Progenitor cell of endocrine pancreas (in vitro differentiated cells): ENCODE measurements around the gene POTEG. TPM values are rescaled to one million over a fixed set of nuclear protein-coding genes. Genes with fewer than 3 reads are reported as not detected.
"Not testable (repeated sequence)": the region's sequence is repeated elsewhere in the genome, so short reads cannot be mapped to it uniquely, and the experiment has no call there.

ENCODE experiments used
- DNase-seq: peaks from one replicate; pipeline ENCODE4 v3.0.0; 2021; ENCODE audit warnings: low spot score; ENCODE audit not compliant: unreplicated experiment
- H3K27ac Mint-ChIP-seq: 2 replicates; pipeline ENCODE4 v1.8.0; 2021; ENCODE audit warnings: mild to moderate bottlenecking, moderate library complexity, mixed read lengths
- H3K27me3 Mint-ChIP-seq: 2 replicates; pipeline ENCODE4 v1.8.0; 2021; ENCODE audit warnings: mixed read lengths
- H3K36me3 Mint-ChIP-seq: 2 replicates; pipeline ENCODE4 v1.8.0; 2022; ENCODE audit warnings: mixed read lengths; ENCODE audit not compliant: insufficient read depth
- H3K4me1 Mint-ChIP-seq: 2 replicates; pipeline ENCODE4 v1.8.0; 2021; ENCODE audit warnings: low read depth, mixed read lengths
- H3K4me3 Mint-ChIP-seq: 2 replicates; pipeline ENCODE4 v1.8.0; 2021; ENCODE audit warnings: low read depth, mild to moderate bottlenecking, moderate library complexity, mixed read lengths
- H3K9me3 Mint-ChIP-seq: 2 replicates; pipeline ENCODE4 v1.8.0; 2021; ENCODE audit warnings: low read depth, mixed read lengths
- total RNA-seq: library from RNA; stranded (reverse); gene quantifications from 2 replicates; pipeline ENCODE4 v1.2.1, GENCODE V29; 2021

Gene POTEG
- total RNA-seq, 1 donor from 2014 or later, result not detected

DNA sequence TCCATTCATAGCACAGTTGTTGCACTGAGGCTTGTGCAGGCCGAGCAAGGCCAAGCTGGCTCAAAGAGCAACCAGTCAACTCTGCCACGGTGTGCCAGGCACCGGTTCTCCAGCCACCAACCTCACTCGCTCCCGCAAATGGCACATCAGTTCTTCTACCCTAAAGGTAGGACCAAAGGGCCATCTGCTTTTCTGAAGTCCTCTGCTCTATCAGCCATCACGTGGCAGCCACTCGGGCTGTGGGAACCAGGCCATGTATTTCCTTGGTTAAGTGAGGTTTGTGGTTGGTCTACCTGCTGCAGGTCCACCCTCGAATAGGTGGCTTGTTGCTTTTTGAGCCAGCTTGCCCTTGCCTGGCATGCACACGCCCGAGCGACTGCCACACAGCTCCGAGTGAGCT, 39.4 kb downstream of the POTEG start:
- not testable (repeated sequence) for H3K9me3 Mint-ChIP-seq, H3K36me3 Mint-ChIP-seq, H3K4me1 Mint-ChIP-seq, H3K27ac Mint-ChIP-seq, H3K4me3 Mint-ChIP-seq, DNase-seq, H3K27me3 Mint-ChIP-seq

DNA sequence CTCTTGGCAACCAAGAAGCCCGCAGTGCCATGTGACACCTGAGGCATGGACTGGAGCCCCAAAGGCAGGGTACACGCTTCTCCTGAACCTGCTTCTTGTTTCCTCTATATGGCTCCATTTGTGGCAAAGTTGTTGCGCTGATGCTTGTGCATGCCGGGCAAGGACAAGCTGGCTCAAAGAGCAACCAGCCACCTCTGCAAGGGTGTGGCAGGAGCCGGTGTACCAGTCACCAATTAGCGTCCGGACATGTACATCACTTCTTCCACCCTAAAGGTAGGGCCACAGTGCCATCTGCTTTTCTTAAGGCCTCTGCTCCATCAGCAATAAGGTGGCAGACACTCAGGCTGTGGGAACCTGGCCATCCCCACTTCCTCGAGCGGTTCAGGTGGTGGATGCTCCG, 43.9 kb downstream of the POTEG start:
- H3K27me3 Mint-ChIP-seq, H3K4me1 Mint-ChIP-seq, H3K4me3 Mint-ChIP-seq, H3K9me3 Mint-ChIP-seq, DNase-seq, H3K36me3 Mint-ChIP-seq, H3K27ac Mint-ChIP-seq: not testable (repeated sequence)

DNA sequence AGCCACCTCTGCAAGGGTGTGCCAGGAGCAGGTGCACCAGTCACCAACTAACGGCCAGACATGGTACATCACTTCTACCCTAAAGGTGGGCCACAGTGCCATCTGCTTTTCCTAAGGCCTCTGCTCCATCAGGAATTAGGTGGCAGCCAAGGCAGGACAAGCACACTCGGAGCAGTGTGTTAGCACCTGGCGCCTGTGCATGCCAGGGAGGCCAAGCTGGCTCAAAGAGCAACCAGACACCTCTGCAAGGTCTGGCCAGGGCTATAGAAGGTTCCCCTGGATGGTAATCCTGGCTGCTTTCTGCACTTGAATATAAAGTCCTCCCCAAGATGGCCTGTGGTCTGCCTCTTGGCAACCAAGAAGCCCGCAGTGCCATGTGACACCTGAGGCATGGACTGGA, 45.4 kb downstream of the POTEG start:
- H3K4me3 Mint-ChIP-seq, H3K4me1 Mint-ChIP-seq, H3K27me3 Mint-ChIP-seq, H3K9me3 Mint-ChIP-seq, H3K27ac Mint-ChIP-seq, H3K36me3 Mint-ChIP-seq, DNase-seq: not testable (repeated sequence)

DNA sequence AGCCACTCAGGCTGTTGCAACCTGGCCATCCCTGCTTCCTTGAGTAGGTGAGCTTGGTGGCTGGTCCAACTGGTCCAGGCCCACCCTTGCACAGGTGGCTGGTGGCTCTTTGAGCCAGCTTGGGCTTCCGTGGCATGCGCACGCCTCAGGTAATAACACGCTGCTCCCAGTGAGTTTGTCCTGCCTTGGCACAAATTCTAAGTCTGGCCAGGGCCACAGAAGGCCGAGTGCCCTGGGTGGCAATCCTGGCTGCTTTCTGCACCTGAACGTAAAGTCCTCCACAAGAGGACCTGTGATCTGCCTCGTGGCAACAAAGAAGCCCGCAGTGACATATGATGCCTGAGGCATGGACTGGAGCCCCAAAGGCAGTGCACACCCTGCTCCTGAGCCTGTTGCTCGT, 47.1 kb downstream of the POTEG start:
- H3K4me3 Mint-ChIP-seq, DNase-seq, H3K4me1 Mint-ChIP-seq, H3K9me3 Mint-ChIP-seq, H3K36me3 Mint-ChIP-seq, H3K27ac Mint-ChIP-seq, H3K27me3 Mint-ChIP-seq: not testable (repeated sequence)

DNA sequence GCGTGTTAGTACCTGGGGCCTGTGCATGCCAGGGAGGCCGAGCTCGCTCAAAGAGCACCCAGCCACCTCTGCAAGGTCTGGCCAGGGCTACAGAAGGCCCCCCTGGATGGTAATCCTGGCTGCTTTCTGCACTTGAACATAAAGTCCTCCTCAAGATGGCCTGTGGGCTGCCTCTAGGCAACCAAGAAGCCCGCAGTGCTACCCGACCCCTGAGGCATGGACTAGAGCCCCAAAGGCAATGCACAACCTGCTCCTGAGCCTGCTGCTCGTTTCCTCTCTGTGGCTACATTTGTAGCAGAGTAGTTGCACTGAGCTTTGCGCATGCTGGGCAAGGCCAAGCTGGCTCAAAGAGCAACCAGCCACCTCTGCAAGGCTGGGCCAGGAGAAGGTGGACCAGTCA, 47.8 kb downstream of the POTEG start:
- not testable (repeated sequence) for H3K27me3 Mint-ChIP-seq, H3K36me3 Mint-ChIP-seq

DNA sequence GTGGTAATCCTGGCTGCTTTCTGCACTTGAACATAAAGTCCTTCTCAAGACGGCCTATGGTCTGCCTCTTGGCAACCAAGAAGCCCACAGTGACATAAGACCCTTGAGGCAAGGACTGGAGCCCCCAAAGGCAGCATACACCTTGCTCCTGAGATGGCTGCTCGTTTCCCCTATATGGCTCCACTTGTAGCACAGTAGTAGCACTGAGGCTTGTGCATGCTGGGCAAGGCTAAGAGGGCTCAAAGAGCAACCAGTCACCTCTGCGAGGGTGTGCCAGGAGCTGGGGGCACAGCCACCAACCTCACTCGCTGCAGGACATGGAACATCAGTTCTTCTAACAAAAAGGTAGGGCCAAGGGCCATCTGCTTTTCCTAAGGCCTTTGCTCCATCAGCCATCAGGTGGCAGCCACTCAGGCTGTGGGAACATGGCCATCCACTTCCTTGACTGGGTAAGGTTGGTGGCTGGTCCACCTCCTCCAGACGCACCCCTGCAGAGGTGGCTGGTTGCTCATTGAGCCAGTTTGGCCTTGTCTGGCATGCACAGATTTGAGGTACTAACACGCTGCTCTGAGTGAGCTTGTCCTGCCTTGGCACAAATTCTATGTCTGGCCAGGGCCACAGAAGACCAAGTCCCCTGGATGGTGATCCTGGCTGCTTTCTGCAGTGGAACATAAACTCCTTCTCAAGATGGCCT, 49.9 kb downstream of the POTEG start:
- not testable (repeated sequence) for H3K27me3 Mint-ChIP-seq, H3K9me3 Mint-ChIP-seq, H3K27ac Mint-ChIP-seq, H3K36me3 Mint-ChIP-seq, H3K4me3 Mint-ChIP-seq, H3K4me1 Mint-ChIP-seq, DNase-seq

More for the DNA sequence above, 47.8 kb downstream of the POTEG start:
- not testable (repeated sequence) for H3K4me3 Mint-ChIP-seq, H3K9me3 Mint-ChIP-seq, H3K4me1 Mint-ChIP-seq, H3K27ac Mint-ChIP-seq, DNase-seq

DNA sequence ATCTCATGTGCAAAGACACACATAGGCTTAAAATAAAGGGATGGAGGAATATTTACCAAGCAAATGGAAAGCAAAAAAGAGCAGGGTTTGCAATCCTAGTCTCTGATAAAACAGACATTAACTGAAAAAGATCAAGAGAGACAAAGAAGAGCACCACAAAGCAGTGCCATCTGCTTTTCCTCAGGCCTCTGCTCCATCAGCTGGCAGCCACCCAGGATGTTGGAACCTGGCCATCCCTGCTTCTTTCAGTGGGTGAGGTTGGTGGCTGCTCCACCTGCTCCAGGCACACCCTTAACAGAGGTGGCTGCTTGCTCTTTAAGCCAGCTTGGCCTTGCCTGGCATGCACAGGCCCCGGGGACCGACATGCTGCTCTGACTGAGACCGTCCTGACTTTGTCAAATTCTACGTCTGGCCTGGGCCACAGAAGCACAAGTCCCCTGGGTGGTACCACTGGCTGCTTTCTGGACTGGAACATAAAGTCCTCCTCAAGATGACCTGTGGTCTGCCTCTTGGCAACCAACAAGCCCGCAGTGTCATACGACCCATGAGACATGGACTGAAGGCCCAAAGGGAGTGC, 51.0 kb downstream of the POTEG start:
- H3K9me3 Mint-ChIP-seq, DNase-seq, H3K27me3 Mint-ChIP-seq, H3K36me3 Mint-ChIP-seq, H3K4me1 Mint-ChIP-seq, H3K27ac Mint-ChIP-seq, H3K4me3 Mint-ChIP-seq: not testable (repeated sequence)

DNA sequence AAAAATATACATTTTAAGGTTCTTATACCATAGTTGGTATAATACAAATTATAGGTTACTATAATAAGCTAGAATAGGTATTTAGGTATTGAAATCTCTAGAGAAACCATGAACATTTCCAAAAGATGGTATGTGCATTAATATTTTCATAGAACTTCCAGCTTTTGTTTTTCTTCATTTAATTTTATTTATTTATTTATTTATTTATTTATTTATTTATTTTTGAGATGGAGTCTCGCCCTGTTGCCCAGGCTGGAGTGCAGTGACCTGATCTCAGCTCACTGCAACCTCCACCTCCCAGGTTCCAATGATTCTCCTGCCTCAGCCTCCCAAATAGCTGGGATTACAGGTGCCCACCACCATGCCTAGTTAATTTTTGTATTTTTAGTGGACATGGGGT, 54.0 kb downstream of the POTEG start:
- not testable (repeated sequence) for H3K27me3 Mint-ChIP-seq, DNase-seq, H3K36me3 Mint-ChIP-seq, H3K4me1 Mint-ChIP-seq, H3K4me3 Mint-ChIP-seq, H3K27ac Mint-ChIP-seq
- peaks cover 17% of the 10 kb centered on the region for H3K9me3 Mint-ChIP-seq

DNA sequence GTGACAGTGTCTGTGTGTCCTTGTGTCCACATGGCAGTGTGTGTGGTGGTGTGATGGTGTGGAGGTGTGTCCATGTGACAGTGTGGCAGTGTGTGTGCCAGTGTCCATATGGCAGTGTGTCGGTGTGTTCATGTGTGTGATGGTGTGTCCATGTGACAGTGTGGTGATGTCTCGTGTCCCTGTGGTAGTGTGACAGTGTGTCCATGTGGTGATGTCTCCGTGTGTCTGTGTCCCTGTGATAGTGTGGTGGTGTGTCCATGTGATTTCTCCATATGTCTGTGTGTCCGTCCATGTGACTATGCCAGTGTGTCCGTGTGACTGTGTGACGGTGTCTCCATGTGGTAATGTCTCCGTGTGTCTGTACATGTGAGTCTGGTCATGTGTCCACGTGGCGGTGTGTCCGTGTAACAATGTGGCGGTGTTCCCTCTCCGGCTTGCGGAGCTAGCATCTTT, 59.7 kb downstream of the POTEG start:
- not testable (repeated sequence) for H3K27ac Mint-ChIP-seq, H3K36me3 Mint-ChIP-seq, H3K4me1 Mint-ChIP-seq, H3K4me3 Mint-ChIP-seq, H3K9me3 Mint-ChIP-seq, DNase-seq, H3K27me3 Mint-ChIP-seq

DNA sequence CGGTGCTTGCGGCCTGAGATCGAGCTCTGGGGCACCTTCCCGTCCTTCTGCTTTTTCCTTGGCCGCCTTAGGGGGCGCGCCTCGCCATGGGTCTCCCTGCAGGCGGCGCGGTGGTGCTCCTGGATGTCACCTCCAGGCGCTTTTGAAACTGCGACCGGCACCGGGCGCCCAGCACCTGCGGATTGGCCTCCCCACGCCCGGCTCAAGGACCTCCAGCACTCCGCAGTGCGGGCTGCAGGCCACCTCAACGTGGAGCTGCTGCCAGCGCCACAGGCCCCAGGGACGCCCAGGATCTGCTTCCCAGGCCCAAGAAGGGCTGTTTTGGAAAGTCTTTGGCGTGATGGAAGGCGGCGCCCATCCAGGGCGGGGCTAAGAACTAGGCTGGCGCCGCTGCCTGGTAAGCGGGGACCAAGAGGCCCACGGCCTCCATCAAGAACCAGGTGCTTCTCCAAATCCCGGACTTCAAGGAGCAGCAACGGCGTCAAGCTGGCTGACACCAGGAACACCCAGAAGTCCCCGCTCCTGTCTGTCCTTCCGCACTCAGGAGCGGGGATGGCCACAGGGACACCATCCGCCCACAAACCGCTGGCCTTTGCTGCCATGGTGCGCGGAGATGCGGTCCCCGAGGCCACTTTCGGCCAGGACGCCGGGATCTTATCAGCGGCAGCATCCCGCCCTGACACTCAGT, 61.2 kb downstream of the POTEG start:
- not testable (repeated sequence) for H3K9me3 Mint-ChIP-seq, H3K4me1 Mint-ChIP-seq, DNase-seq, H3K4me3 Mint-ChIP-seq, H3K36me3 Mint-ChIP-seq, H3K27ac Mint-ChIP-seq, H3K27me3 Mint-ChIP-seq

DNA sequence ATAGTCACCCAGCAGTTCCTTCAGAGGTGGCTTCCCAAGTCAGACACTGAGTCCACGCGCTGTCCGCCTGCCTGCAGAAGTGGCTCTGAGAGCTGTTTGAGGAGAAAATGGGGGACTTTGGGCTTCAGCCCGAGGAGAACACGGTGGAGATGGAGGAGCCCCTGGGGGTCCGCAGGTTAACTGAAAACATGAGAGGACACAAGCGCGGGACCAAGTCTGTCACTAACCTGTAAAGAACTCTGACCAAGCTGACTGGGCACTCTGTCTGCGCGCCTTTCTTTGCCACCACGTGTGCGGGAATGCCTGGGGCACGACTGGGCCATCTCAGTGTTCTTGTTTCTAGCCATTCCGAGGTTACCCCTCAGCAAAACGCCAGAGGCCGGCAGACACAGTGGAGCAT, 62.4 kb downstream of the POTEG start:
- H3K4me3 Mint-ChIP-seq, H3K36me3 Mint-ChIP-seq: not testable (repeated sequence)

DNA sequence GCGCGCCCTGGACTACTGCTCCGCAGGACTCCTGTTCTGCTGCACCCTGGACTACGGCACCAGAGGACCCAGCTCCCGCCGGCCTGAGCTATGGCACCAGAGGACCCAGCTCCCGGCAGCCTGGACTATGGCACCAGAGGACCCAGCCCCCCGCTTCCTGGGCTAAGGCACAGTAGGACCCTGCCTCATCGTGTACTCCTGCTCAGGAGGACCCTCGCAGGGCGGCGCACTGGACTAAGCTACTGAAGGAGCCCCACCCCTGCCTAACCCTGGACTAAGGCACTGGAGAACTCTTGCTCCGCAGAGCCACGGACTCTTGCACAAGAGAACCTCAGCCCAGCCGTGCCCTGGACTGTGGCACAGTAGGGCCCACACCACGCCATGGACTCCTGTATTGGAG, 71.3 kb downstream of the POTEG start:
- not testable (repeated sequence) for H3K36me3 Mint-ChIP-seq, DNase-seq, H3K4me3 Mint-ChIP-seq, H3K27me3 Mint-ChIP-seq, H3K27ac Mint-ChIP-seq, H3K4me1 Mint-ChIP-seq, H3K9me3 Mint-ChIP-seq

More for the DNA sequence above, 62.4 kb downstream of the POTEG start:
- not testable (repeated sequence) for H3K4me1 Mint-ChIP-seq, H3K27me3 Mint-ChIP-seq, DNase-seq, H3K9me3 Mint-ChIP-seq, H3K27ac Mint-ChIP-seq

DNA sequence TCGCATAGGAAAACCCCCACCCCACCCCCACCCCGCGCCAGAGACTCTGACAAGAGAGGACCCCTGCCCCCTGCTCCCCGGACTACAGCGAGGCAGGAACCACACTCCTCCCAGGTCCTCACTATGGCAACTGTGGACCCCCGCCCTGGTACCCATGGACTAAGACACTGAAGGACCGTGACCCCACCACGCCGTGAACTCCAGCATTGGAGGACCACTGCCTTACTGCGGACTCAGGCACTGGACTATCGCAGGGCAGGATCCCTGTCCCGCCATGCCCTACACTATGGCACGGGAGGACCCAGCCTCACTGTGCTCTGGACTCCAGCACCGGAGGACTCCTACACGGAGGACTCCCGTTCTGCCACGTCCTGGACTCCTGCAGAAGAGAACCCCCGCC, 71.8 kb downstream of the POTEG start:
- H3K4me3 Mint-ChIP-seq, H3K27me3 Mint-ChIP-seq, H3K36me3 Mint-ChIP-seq, H3K9me3 Mint-ChIP-seq, H3K27ac Mint-ChIP-seq, DNase-seq, H3K4me1 Mint-ChIP-seq: not testable (repeated sequence)
